Stomach (tissue), 4 donors: Measurements from ENCODE around the gene TRAF4.

Experiments used
- POLR2A ChIP-seq, 4 donors: fragments of 450-650 bp; IDR thresholded peaks; one replicate each; pipeline ENCODE4 v1.6.1; 2016; ENCODE audit warnings: antibody characterized with exemption in 4 of 4, control low read depth in 2 of 4, mild to moderate bottlenecking in 1 of 4, moderate library complexity in 1 of 4
- TF ChIP-seq, protein P1 (sequence below), 7 experiments: fragments of 450-650 bp in 4 of 7; fragments of 200-600 bp in 3 of 7; sonication (generic) in 3 of 7; IDR thresholded peaks; one replicate each; pipeline ENCODE4 v1.5.1; 2016 to 2019; ENCODE audit warnings: antibody characterized with exemption in 7 of 7, control low read depth in 2 of 7, mild to moderate bottlenecking in 1 of 7

GRCh38 chr17:28763804-28764266, 20.0 kb downstream of the TRAF4 start:
- TF ChIP-seq, protein P1, sequence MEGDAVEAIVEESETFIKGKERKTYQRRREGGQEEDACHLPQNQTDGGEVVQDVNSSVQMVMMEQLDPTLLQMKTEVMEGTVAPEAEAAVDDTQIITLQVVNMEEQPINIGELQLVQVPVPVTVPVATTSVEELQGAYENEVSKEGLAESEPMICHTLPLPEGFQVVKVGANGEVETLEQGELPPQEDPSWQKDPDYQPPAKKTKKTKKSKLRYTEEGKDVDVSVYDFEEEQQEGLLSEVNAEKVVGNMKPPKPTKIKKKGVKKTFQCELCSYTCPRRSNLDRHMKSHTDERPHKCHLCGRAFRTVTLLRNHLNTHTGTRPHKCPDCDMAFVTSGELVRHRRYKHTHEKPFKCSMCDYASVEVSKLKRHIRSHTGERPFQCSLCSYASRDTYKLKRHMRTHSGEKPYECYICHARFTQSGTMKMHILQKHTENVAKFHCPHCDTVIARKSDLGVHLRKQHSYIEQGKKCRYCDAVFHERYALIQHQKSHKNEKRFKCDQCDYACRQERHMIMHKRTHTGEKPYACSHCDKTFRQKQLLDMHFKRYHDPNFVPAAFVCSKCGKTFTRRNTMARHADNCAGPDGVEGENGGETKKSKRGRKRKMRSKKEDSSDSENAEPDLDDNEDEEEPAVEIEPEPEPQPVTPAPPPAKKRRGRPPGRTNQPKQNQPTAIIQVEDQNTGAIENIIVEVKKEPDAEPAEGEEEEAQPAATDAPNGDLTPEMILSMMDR (IDR thresholded peaks at IDR 0.05): peak in 5 of 7 experiments; percentile 53 to 89 (median 87)
- no peak for TF ChIP-seq POLR2A (IDR thresholded peaks at IDR 0.05)
